ENCODE data around the gene WWTR1.

WWTR1 gene

GRCh38 chr3:149654188-149654601 is 3.6 kb downstream of the WWTR1 start:
- no peak for DNase-seq

DNA sequence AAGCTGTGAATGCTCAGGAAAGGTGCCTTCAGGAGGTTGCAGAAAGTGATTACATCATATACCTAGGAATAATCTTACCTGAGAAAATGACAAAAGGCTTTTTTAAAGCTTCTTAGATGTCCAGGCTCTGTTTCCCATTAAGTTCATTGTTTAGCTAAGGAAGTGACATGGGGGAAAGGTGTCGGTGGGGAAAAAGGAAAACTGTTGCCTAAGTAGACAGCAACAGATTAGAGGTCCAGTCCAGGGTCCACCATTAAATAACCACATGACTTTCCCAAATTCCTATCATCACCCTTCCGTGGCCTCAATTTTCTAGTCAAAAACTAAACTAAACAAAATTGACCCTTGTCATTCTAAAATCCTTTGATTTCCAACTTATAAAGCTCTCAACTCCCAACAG is 4.3 kb downstream of the WWTR1 start:
- DNase-seq, result no peak

GRCh38 chr3:149653136-149653535 is 4.7 kb downstream of the WWTR1 start:
- no peak for DNase-seq

- no peak for DNase-seq
These were observed 7.0 kb downstream of the WWTR1 start for GRCh38 chr3:149650828-149651227.

GRCh38 chr3:149648525-149648924 is 9.3 kb downstream of the WWTR1 start:
- DNase-seq, result no peak

DNA sequence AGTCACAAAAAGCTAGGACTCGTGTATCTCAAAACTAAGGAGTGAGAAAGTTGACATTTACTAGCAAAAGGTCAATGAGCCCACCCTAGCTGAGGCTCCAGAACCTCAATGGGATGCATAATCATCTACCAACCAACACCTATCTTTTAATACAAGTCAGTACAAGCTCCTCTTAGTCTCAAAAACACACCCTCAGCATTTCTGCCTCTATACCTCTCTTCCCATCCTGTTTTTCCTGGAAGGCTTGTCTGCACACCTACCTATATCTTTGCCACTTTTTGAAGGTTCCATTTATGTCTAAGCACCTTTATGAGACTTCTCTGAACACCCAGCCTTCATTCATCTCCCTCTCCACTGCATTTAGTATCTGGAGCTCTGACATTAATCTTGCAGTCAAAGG is 10.0 kb downstream of the WWTR1 start:
- DNase-seq, result no peak

- DNase-seq, result no peak
These were observed 10.5 kb downstream of the WWTR1 start for GRCh38 chr3:149647285-149647684.

DNA sequence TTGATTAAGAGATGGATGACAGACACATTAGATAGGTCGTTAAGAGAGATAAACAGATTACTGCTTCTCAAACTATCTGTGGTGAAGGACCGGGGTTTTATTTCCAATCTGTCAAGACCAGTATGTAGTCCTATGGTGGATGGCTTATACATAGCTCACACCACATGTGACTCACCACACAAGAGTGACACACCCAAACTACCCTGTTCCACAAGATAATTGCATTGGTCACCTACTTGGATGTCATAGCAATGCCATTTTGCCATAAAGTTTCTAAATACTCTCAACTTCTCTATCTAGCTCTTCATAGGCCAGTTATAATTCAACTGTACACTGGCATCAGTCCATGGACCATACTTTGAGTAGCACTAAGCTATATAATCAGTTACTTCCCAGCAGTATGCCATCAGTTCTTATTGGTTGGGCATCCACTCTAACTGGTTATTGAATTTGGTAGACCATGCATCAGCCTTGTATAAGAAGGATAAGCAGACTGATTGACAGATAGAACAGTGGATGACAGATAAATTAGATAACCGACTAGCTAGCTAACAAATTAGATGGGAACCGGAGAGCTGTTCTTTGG is 11.6 kb downstream of the WWTR1 start:
- no peak for DNase-seq

GRCh38 chr3:149643963-149644362 is 13.9 kb downstream of the WWTR1 start:
- DNase-seq, result no peak

DNA sequence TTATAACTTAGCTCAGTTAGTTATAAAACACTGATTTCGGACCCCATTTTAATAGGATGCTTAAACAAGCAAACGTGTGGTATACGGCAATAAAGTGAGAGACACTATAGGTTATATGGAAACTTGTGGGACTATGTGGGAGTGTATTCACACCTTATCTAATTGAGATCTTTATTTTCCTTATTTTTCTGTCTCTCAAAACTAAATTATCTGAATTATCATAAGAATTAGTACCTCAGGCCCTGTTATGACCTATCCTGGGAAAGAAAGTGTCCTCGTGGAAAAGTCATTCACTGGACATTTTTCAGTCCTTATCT is 14.4 kb downstream of the WWTR1 start:
- DNase-seq, result no peak

GRCh38 chr3:149640976-149641728 is 16.7 kb downstream of the WWTR1 start:
- no peak for DNase-seq

GRCh38 chr3:149639093-149639486 is 18.7 kb downstream of the WWTR1 start:
- no peak for DNase-seq

GRCh38 chr3:149638228-149639092 is 19.4 kb downstream of the WWTR1 start:
- DNase-seq, result no peak

- DNase-seq, result no peak
These were observed 22.4 kb downstream of the WWTR1 start for GRCh38 chr3:149635396-149635795.

- DNase-seq, result no peak
These were observed 23.3 kb downstream of the WWTR1 start for GRCh38 chr3:149634573-149634972.

DNA sequence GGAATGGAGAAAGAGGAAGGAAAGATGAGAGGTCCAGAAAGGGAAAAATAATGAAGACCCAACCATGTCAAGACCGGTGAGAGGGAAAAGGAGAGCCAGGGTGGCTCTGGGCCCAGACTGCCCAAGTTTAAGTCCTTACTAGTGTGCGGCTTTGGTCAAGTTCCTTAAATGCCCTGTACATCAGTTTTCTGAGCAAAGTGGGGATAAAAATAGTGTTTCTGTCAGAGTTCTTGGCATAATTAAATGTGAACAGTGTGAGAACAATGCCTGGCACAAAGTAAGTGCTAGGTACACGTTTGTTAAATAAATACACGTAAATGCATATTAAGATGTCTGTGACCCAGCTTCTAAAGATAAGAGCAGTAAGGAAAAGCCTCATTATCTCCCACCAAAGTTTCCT is 23.8 kb downstream of the WWTR1 start:
- no peak for DNase-seq

GRCh38 chr3:149632225-149632624 is 25.6 kb downstream of the WWTR1 start:
- no peak for DNase-seq

GRCh38 chr3:149630806-149631205 is 27.0 kb downstream of the WWTR1 start:
- DNase-seq, result no peak

DNA sequence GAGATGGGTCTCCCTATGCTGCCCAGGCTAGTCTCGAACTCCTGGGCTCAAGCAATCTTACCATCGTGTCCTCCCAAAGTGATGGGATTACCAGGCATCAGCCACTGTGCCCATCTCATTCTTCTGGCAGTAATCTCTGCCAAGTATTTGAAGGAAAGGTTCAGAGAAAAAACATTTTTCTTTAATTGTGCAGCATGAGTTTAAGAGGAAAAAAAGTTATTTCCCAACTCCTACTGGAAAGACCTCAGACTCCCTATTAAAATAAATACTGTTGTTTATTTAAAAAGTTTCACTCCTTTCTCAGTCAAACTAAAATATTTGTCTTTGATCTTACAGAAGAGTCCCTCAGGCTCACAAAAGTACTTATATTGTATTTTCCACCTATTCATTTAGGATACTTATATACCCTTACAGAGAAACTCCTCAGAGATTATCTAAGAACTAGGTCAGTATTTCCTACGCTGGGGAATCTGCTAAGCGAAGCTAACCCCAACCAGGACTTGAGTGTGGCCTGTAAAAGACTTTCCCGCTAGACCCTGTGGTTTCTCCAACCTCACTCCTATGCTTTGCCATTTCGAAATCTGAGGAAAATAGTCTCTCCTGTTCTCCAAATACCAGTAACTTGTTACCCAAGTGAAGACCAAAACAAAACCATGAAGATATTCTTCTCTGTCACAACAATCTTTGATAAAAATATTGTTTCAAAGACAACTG is 28.7 kb downstream of the WWTR1 start:
- no peak for DNase-seq

DNA sequence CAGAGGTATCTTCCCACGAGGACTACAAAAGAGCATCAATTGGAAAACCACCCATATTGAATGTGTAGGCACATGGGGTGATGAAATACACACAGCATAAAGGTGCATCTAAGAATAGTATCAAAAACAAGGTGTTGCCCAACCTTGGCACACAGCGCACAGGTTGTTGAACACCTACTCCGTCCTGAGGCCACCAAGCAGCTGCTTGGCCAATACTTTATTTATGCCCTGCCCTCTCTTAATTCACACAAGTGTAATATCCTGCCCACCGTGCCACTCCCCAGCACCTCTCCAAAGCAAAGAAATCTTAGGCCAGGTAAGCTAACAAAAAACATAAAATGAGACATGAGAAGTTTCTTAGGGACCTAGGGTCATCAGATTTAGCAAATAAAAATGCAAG is 31.2 kb downstream of the WWTR1 start:
- DNase-seq, result no peak

DNA sequence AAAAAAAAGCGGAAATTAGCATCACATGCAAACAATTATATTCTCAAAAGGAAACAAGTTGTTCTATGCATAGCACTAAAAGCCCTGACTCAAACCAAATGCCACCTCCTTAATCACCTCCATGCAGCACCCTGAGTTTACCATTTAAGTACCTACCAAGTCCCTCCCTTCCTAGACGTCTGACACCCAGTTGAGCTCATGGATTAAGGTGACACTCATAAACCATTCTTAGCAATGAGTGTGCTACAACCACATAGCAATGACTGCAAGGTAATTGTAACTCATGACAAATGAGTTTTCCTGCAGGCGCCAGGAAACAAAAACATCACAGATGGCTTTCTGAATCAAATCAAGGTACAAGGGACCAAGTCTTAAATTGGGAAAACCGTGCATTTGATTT is 32.0 kb downstream of the WWTR1 start:
- DNase-seq, result no peak

DNA sequence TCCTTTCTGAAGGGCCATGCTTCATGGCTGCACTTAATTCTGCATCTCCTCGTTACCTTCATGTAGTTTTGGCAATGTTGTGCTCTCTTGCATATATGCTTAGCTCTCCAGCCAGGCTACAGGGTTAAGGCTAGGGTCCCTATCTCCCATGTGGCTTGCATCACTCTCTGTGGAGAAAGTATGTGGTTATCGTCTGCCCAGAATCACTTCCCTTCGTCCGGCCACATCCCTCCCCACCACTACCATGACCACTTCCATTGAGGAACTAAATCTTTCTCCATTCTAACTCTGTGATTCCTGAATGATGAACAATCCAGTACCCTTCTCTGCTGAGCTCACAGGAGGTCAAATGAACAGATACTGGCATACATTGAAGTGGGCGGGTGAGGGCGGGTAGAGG is 34.0 kb downstream of the WWTR1 start:
- DNase-seq, result no peak

- DNase-seq, result no peak
These were observed 36.4 kb downstream of the WWTR1 start for GRCh38 chr3:149621218-149622005.

Measured in activated CD4-positive, alpha-beta T cell treated with anti-CD3 and anti-CD28 coated beads, Interleukin-2, amount 50 U/mL, for 4 hours (primary cell).